ENCODE measurements around the gene ANKH. TPM values are rescaled to one million over a fixed set of nuclear protein-coding genes. Genes with fewer than 3 reads are reported as not detected.

ANKH gene
- polyA plus RNA-seq, 3 donors = 2.4 to 6.3 (median 3.1) TPM

DNA sequence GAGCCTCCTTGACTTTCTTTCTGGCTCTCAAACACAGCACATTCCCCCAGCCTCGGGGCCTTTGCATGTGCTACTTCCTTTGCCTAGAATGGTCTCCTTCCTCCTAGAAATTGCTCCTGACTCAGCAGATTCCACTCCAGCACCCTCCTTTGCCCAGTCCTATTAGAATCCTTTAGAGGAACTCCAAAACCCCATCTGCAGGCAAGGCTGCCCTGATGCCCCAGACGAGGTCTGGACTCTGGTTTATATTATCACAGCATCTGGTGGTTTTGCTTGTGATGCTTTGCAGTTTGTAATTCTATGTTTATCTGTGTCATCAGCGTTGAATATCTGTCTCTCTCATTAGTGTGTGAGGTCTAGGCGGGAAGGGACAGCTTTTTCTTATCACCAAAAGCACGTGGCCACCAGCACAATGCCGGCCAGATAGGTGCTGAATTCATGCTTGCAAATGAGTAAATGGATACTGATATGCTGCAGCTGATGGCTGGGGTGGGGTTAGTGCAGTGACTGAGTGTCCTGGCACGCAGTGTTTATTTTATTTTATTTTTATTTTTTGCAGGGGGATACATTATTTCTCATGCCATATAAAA is 30.0 kb upstream of the ANKH start:
- Histone ChIP-seq H3K36me3 (replicated peaks in 1 of 2; ENCODE audit: control insufficient read depth in 1 of 2, insufficient read depth in 2 of 2, low read length in 2 of 2) (no peaks in the 10 kb centered on the region), H3K4me2 (replicated peaks; ENCODE audit: extremely low read depth, low read length, poor library complexity, severe bottlenecking) (no peak overlapping the region), H3K4me1 (ENCODE audit: control insufficient read depth in 1 of 2, insufficient read depth in 2 of 2, low read length in 2 of 2) (no peaks in the 10 kb centered on the region), H3K9ac (ENCODE audit: insufficient read depth, low read length, poor library complexity, severe bottlenecking) (no peak overlapping the region), H3K27me3 (ENCODE audit: control insufficient read depth in 2 of 2, insufficient read depth in 2 of 2, low read length in 2 of 2) (no peaks in the 10 kb centered on the region), H4K20me1 (ENCODE audit: insufficient read depth, low read length) (no peaks in the 10 kb centered on the region), H3K4me3 (replicated peaks in 1 of 3; ENCODE audit: low read depth in 2 of 3, low read length in 3 of 3) (no peak overlapping the region), H3K9me3 (replicated peaks in 1 of 2; ENCODE audit: control insufficient read depth in 1 of 2, insufficient read depth in 1 of 2, low read length in 2 of 2) (no peaks in the 10 kb centered on the region), H3K27ac (ENCODE audit: low read depth in 1 of 2, low read length in 2 of 2) (no peak overlapping the region), H2AFZ (ENCODE audit: insufficient read depth, low read depth, low read length, poor library complexity, severe bottlenecking) (no peak overlapping the region), H3K79me2 (ENCODE audit: insufficient read depth, low read length) (no peaks in the 10 kb centered on the region)
- no peak overlapping the region for H3K4me3 Mint-ChIP-seq
- no peak overlapping the region for H3K27ac Mint-ChIP-seq
- WGBS (ENCODE audit: insufficient coverage) = 58% methylated on average over 5 of the region's 7 CpGs
- peaks cover 0 to 5% (median 3%) of the 10 kb centered on the region in 7 donors for H3K9me3 Mint-ChIP-seq
- intact Hi-C loops (cut with micrococcal nuclease) = no loop called here
- H3K36me3 Mint-ChIP-seq = no peaks in the 10 kb centered on the region
- peaks cover 7 to 10% (median 8%) of the 10 kb centered on the region in 3 donors for H3K27me3 Mint-ChIP-seq (ENCODE audit: low read depth in 3 of 3)
- TF ChIP-seq, protein P1, sequence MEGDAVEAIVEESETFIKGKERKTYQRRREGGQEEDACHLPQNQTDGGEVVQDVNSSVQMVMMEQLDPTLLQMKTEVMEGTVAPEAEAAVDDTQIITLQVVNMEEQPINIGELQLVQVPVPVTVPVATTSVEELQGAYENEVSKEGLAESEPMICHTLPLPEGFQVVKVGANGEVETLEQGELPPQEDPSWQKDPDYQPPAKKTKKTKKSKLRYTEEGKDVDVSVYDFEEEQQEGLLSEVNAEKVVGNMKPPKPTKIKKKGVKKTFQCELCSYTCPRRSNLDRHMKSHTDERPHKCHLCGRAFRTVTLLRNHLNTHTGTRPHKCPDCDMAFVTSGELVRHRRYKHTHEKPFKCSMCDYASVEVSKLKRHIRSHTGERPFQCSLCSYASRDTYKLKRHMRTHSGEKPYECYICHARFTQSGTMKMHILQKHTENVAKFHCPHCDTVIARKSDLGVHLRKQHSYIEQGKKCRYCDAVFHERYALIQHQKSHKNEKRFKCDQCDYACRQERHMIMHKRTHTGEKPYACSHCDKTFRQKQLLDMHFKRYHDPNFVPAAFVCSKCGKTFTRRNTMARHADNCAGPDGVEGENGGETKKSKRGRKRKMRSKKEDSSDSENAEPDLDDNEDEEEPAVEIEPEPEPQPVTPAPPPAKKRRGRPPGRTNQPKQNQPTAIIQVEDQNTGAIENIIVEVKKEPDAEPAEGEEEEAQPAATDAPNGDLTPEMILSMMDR (IDR thresholded peaks at IDR 0.05) = no peak
- DNase-seq = no peak
- peaks cover 4% of the 10 kb centered on the region for H3K4me1 Mint-ChIP-seq

DNA sequence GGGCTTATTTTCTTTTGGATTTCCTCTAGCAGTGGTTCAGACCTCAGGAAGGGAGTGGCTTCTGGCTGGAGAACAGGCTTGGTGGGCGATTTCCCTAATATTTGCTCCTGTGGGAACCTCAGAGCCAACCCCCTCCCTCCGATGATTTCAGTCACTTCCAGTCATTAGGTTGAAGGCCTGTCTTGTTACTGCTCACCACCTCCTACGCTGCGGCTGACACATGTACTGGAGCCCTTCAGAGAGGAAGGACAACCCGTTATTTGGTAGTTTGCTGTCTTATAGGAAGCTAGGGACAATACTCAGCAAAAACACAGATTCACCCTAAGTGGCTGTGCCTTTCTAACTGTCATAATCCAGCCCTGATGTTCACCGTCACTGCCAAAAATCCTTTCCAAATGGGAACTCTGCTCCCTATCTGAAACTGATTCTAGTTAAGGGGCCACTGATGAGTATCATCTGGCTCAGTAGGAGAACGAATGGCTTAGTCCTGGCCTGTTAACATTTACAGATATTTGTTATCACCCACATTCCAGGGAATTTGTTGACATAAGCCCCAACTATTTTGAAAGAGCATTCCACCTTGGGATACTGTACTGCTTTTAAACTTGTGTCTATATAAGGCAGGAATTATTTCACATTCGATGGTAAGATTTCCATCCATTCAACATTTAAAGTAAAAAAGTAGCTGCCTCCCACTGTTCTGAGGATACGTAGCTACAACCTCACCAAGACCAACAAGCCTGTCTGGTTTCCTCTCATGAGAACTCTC is 29.3 kb upstream of the ANKH start:
- no peak overlapping the region for H2AFZ ChIP-seq (ENCODE audit: insufficient read depth, low read depth, low read length, poor library complexity, severe bottlenecking)
- no peak overlapping the region for H3K27ac ChIP-seq (ENCODE audit: low read depth in 1 of 2, low read length in 2 of 2)
- no peaks in the 10 kb centered on the region for H4K20me1 ChIP-seq (ENCODE audit: insufficient read depth, low read length)
- H3K27me3 ChIP-seq (ENCODE audit: control insufficient read depth in 2 of 2, insufficient read depth in 2 of 2, low read length in 2 of 2) = no peaks in the 10 kb centered on the region
- intact Hi-C loops (cut with micrococcal nuclease) = no loop called here
- no peaks in the 10 kb centered on the region for H3K9me3 ChIP-seq (replicated peaks in 1 of 2; ENCODE audit: control insufficient read depth in 1 of 2, insufficient read depth in 1 of 2, low read length in 2 of 2)
- no peak overlapping the region for H3K4me2 ChIP-seq (replicated peaks; ENCODE audit: extremely low read depth, low read length, poor library complexity, severe bottlenecking)
- Mint-ChIP-seq H3K4me3 (no peak overlapping the region), H3K36me3 (no peaks in the 10 kb centered on the region), H3K27me3 (ENCODE audit: low read depth in 3 of 3) (peaks cover 9 to 11% (median 10%) of the 10 kb centered on the region in 3 donors), H3K27ac (no peak overlapping the region), H3K4me1 (peaks cover 4% of the 10 kb centered on the region), H3K9me3 (peaks cover 0 to 5% (median 2%) of the 10 kb centered on the region in 7 donors)
- no peaks in the 10 kb centered on the region for H3K79me2 ChIP-seq (ENCODE audit: insufficient read depth, low read length)
- no peak overlapping the region for H3K4me3 ChIP-seq (replicated peaks in 1 of 3; ENCODE audit: low read depth in 2 of 3, low read length in 3 of 3)
- no peaks in the 10 kb centered on the region for H3K4me1 ChIP-seq (ENCODE audit: control insufficient read depth in 1 of 2, insufficient read depth in 2 of 2, low read length in 2 of 2)
- TF ChIP-seq, protein P1 (IDR thresholded peaks at IDR 0.05) = no peak
- H3K36me3 ChIP-seq (replicated peaks in 1 of 2; ENCODE audit: control insufficient read depth in 1 of 2, insufficient read depth in 2 of 2, low read length in 2 of 2) = no peaks in the 10 kb centered on the region
- H3K9ac ChIP-seq (ENCODE audit: insufficient read depth, low read length, poor library complexity, severe bottlenecking) = no peak overlapping the region
- no peak for DNase-seq
- WGBS (ENCODE audit: insufficient coverage) = 87% methylated on average over 4 of the region's 9 CpGs
